OCI-LY7 (cell line): ENCODE data around the gene GPR183. TPM values are rescaled to one million over a fixed set of nuclear protein-coding genes. Genes with fewer than 3 reads are reported as not detected.
"Not testable (repeated sequence)": the region's sequence is repeated elsewhere in the genome, so short reads cannot be mapped to it uniquely, and the experiment has no call there.

Experiments used
- BruUV-seq: library from RNA; stranded (reverse); fragments of 400-500 nt; replicated peaks from 2 replicates; lab custom pipeline; 2021; lab: Mats Ljungman, UMichigan
- CTCF ChIA-PET: fragments of 300-600 bp; sonication (Branson Sonifier 250); formaldehyde crosslinking; loops from one replicate; lab custom pipeline; 2022; ENCODE audit warnings: antibody characterized with exemption; ENCODE audit not compliant: unreplicated experiment; lab: Charles Lee
- POLR2A ChIA-PET: fragments of 300-600 bp; sonication (Branson Sonifier 250); formaldehyde crosslinking; loops from one replicate; lab custom pipeline; 2022; ENCODE audit warnings: antibody characterized with exemption; lab: Charles Lee
- DNase-seq: peaks from one replicate; pipeline ENCODE4 v3.0.0-alpha.2; 2015; ENCODE audit warnings: low spot score
- H2AFZ ChIP-seq: fragments of 200-600 bp; sonication (generic), shearing (Covaris generic); 2 replicates; pipeline ENCODE4 v1.6.1; 2014; ENCODE audit warnings: mild to moderate bottlenecking, antibody characterized with exemption, low read length, moderate library complexity
- H3K27ac ChIP-seq: fragments of 200-600 bp; sonication (generic); 2 replicates; pipeline ENCODE4 v1.5.1; 2014; ENCODE audit warnings: mixed run types, low read depth, mild to moderate bottlenecking, moderate library complexity, low read length, inconsistent platforms; ENCODE audit not compliant: poor library complexity, severe bottlenecking
- H3K36me3 ChIP-seq: fragments of 200-600 bp; sonication (generic); 2 replicates; pipeline ENCODE4 v1.6.1; 2014; ENCODE audit warnings: mild to moderate bottlenecking, antibody characterized with exemption, low read length, moderate library complexity, mixed read lengths; ENCODE audit not compliant: insufficient read depth
- H3K4me1 ChIP-seq: fragments of 200-600 bp; sonication (generic); 2 replicates; pipeline ENCODE4 v1.5.1; 2014; ENCODE audit warnings: mild to moderate bottlenecking, low read length; ENCODE audit not compliant: insufficient read depth, poor library complexity, severe bottlenecking
- H3K4me2 ChIP-seq: fragments of 200-600 bp; sonication (generic); 2 replicates; pipeline ENCODE4 v1.6.1; 2014; ENCODE audit warnings: mild to moderate bottlenecking, low read length
- H3K4me3 ChIP-seq: fragments of 200-600 bp; sonication (generic); 2 replicates; pipeline ENCODE4 v1.5.1; 2014; ENCODE audit warnings: mild to moderate bottlenecking, low read depth, low read length; ENCODE audit not compliant: poor library complexity, severe bottlenecking
- H3K79me2 ChIP-seq: fragments of 200-600 bp; sonication (generic); 2 replicates; pipeline ENCODE4 v1.6.1; 2016; ENCODE audit warnings: low read depth, mild to moderate bottlenecking, low read length, moderate library complexity, mixed read lengths; ENCODE audit not compliant: insufficient read depth
- H3K9me2 ChIP-seq: fragments of 200-600 bp; sonication (generic); 2 replicates; pipeline ENCODE4 v1.6.1; 2016; ENCODE audit warnings: mild to moderate bottlenecking, low read length, mixed read lengths; ENCODE audit not compliant: insufficient read depth
- H3K9me3 ChIP-seq: fragments of 200-600 bp; sonication (generic); 2 replicates; pipeline ENCODE4 v1.6.1; 2014; ENCODE audit warnings: mild to moderate bottlenecking, mixed run types, low read length, mixed read lengths
- H4K20me1 ChIP-seq: fragments of 200-600 bp; sonication (generic); 2 replicates; pipeline ENCODE4 v1.6.1; 2014; ENCODE audit warnings: mild to moderate bottlenecking, antibody characterized with exemption, low read length, moderate library complexity, mixed read lengths; ENCODE audit not compliant: insufficient read depth
- EZH2phosphoT487 ChIP-seq: fragments of 200-600 bp; sonication (generic); IDR thresholded peaks from 2 replicates; pipeline ENCODE4 v1.6.1; 2018; ENCODE audit warnings: low read depth, borderline replicate concordance, mild to moderate bottlenecking, mixed run types, antibody characterized with exemption, low read length, moderate library complexity, mixed read lengths
- intact Hi-C: fragments of 100-400 bp; cut with micrococcal nuclease; formaldehyde crosslinking; loops from one replicate; pipeline ENCODE4 v1.10.0; 2022; ENCODE audit not compliant: unreplicated experiment
- total RNA-seq, 2 experiments: library from RNA; depleted of rRNA in 1 of 2; stranded (reverse); fragments of >200 nt in 1 of 2; shearing (Covaris generic) in 1 of 2; gene quantifications; 2 replicates each; pipeline ENCODE4 v1.2.3, GENCODE V29; 2014 to 2022
- TF ChIP-seq, protein P1 (sequence below): fragments of 200-600 bp; sonication (generic); conservative IDR thresholded peaks from 2 replicates; pipeline ENCODE4 v1.5.1; 2014; ENCODE audit warnings: mild to moderate bottlenecking, antibody characterized with exemption, low read length, moderate library complexity, mixed read lengths

GPR183 gene
- total RNA-seq, 2 experiments from 2014 or later, result not detected

- intact Hi-C loops, result loop anchor here (10.0 kb wide), 1 partner anchor 254 kb away; the partner anchor contains the start of gene TM9SF2
- Histone ChIP-seq H3K9me3 (no peaks in the 10 kb centered on the region), H3K4me2 (no peak overlapping the region), H3K79me2 (peaks cover 36% of the 10 kb centered on the region), H3K4me3 (no peak overlapping the region), H3K27ac (no peak overlapping the region), H4K20me1 (0 out of 2 replicates have a peak, but pooled peaks cover 4% of the 10 kb centered on the region), H2AFZ (no peak overlapping the region), H3K4me1 (peaks cover 16% of the 10 kb centered on the region), H3K36me3 (peaks cover 54% of the 10 kb centered on the region), H3K9me2 (no peaks in the 10 kb centered on the region)
- TF ChIP-seq, protein P1, sequence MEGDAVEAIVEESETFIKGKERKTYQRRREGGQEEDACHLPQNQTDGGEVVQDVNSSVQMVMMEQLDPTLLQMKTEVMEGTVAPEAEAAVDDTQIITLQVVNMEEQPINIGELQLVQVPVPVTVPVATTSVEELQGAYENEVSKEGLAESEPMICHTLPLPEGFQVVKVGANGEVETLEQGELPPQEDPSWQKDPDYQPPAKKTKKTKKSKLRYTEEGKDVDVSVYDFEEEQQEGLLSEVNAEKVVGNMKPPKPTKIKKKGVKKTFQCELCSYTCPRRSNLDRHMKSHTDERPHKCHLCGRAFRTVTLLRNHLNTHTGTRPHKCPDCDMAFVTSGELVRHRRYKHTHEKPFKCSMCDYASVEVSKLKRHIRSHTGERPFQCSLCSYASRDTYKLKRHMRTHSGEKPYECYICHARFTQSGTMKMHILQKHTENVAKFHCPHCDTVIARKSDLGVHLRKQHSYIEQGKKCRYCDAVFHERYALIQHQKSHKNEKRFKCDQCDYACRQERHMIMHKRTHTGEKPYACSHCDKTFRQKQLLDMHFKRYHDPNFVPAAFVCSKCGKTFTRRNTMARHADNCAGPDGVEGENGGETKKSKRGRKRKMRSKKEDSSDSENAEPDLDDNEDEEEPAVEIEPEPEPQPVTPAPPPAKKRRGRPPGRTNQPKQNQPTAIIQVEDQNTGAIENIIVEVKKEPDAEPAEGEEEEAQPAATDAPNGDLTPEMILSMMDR, result no peak
- TF ChIP-seq EZH2phosphoT487, result no peak
- no TSS peak for BruUV-seq
- POLR2A ChIA-PET, result interaction anchor here (0.7 kb wide), 1 partner anchor 8 kb away, joined by 4 read pairs; no protein-coding TSS in a partner anchor
- CTCF ChIA-PET, result no interaction called here
- DNase-seq, result no peak
Observed at GRCh38 chr13:99250982-99251825, 56.0 kb downstream of the GPR183 start.

DNA sequence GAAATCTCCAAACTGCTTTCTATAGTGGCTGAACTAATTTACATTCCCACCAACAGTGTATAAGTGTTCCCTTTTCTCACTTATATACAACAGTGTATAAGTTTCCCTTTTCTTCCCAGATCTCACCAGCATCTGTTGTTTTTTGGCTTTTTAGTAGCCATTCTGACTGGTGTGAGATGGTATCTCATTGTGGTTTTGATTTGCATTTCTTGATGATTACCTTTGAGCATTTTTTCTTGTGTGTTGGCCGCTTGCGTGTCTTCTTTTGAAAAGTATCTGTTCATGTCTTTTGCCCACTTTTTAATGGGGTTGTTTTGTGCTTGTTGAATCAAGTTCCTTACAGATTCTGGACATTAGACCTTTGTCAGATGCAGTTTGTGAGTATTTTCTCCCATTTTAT, 57.6 kb downstream of the GPR183 start:
- H3K27ac ChIP-seq, H3K4me2 ChIP-seq, H4K20me1 ChIP-seq, BruUV-seq, DNase-seq, H3K9me2 ChIP-seq, H3K4me1 ChIP-seq, H3K4me3 ChIP-seq, H2AFZ ChIP-seq, H3K9me3 ChIP-seq, CTCF ChIA-PET: not testable (repeated sequence)
- intact Hi-C loops, result loop anchor here (10.0 kb wide), 1 partner anchor 255 kb away; the partner anchor contains the start of gene TM9SF2
- Histone ChIP-seq H3K36me3 (peaks cover 41% of the 10 kb centered on the region), H3K79me2 (peaks cover 20% of the 10 kb centered on the region)
- POLR2A ChIA-PET, result interaction anchor here (0.6 kb wide), 1 partner anchor 290 kb away, joined by 3 read pairs; no protein-coding TSS in a partner anchor

GRCh38 chr13:99249178-99249577, 58.0 kb downstream of the GPR183 start:
- H3K27ac ChIP-seq, H4K20me1 ChIP-seq, intact Hi-C loops, BruUV-seq, H3K4me3 ChIP-seq, H2AFZ ChIP-seq, H3K4me2 ChIP-seq, CTCF ChIA-PET, H3K9me2 ChIP-seq, POLR2A ChIA-PET, H3K4me1 ChIP-seq, H3K9me3 ChIP-seq, DNase-seq: not testable (repeated sequence)
- H3K79me2 ChIP-seq, result peaks cover 16% of the 10 kb centered on the region; the same call in 1 of the 2 replicates
- H3K36me3 ChIP-seq, result peaks cover 37% of the 10 kb centered on the region
